ENCODE measurements around the gene WDR48.

WDR48 gene

GRCh38 chr3:39064646-39065045 lies 12.8 kb downstream of the WDR48 start:
- no peak for DNase-seq

GRCh38 chr3:39065197-39065596 lies 13.4 kb downstream of the WDR48 start:
- DNase-seq, result peak; percentile 46

GRCh38 chr3:39067286-39067685 lies 15.5 kb downstream of the WDR48 start:
- DNase-seq, result no peak

GRCh38 chr3:39068556-39068955 lies 16.7 kb downstream of the WDR48 start:
- no peak for DNase-seq

- DNase-seq, result no peak
Measured at GRCh38 chr3:39075910-39076309, 24.1 kb downstream of the WDR48 start.

- no peak for DNase-seq
Measured at GRCh38 chr3:39079530-39079929, 27.7 kb downstream of the WDR48 start.

GRCh38 chr3:39080026-39080425 lies 28.2 kb downstream of the WDR48 start:
- no peak for DNase-seq

GRCh38 chr3:39082666-39083313 lies 31.0 kb downstream of the WDR48 start:
- no peak for DNase-seq

GRCh38 chr3:39086144-39086543 lies 34.3 kb downstream of the WDR48 start:
- no peak for DNase-seq

GRCh38 chr3:39088456-39088855 lies 36.6 kb downstream of the WDR48 start:
- no peak for DNase-seq

GRCh38 chr3:39088889-39089288 lies 37.1 kb downstream of the WDR48 start:
- DNase-seq, result no peak

GRCh38 chr3:39090922-39091321 lies 39.1 kb downstream of the WDR48 start:
- DNase-seq, result no peak

- DNase-seq, result no peak
Measured at GRCh38 chr3:39094851-39095677, 43.2 kb downstream of the WDR48 start.

GRCh38 chr3:39095778-39096177 lies 44.0 kb downstream of the WDR48 start:
- no peak for DNase-seq

- no peak for DNase-seq
Measured at GRCh38 chr3:39096775-39097174, 45.0 kb downstream of the WDR48 start.

- no peak for DNase-seq
Measured at GRCh38 chr3:39097716-39098472, 46.1 kb downstream of the WDR48 start.

GRCh38 chr3:39098473-39099000 lies 46.7 kb downstream of the WDR48 start:
- no peak for DNase-seq

- DNase-seq, result no peak
Measured at GRCh38 chr3:39099242-39099641, 47.4 kb downstream of the WDR48 start.

GRCh38 chr3:39099738-39100499 lies 48.1 kb downstream of the WDR48 start:
- DNase-seq, result no peak

- no peak for DNase-seq
Measured at GRCh38 chr3:39100500-39100886, 48.7 kb downstream of the WDR48 start.

GRCh38 chr3:39101022-39101689 lies 49.3 kb downstream of the WDR48 start:
- DNase-seq, result peak; percentile 71

Measured in RPMI8226 (cell line).